ENCODE data around the gene SULT1A3. TPM values are rescaled to one million over a fixed set of nuclear protein-coding genes. Genes with fewer than 3 reads are reported as not detected.

Gene SULT1A3
- total RNA-seq: 3.4 and 4.5 TPM in 2 replicates

GRCh38 chr16:30199049-30199448, at the start of gene SULT1A3:
Gene SULT1A3 (plus strand): TSS chr16:30199255. CDS start chr16:30200729, 1,474 bp downstream.

GRCh38 chr16:30183233-30184095, 15.6 kb upstream of the SULT1A3 start, which contains the start of gene CORO1A:
Gene CORO1A (plus strand): TSS chr16:30183602. CDS start chr16:30185210, 1,608 bp downstream.

GRCh38 chr16:30193615-30194014, 5.4 kb upstream of the SULT1A3 start, which contains the start of the genes BOLA2B and SLX1A:
Gene BOLA2B (minus strand): TSS chr16:30193666. CDS start chr16:30193595, 71 bp downstream.
Gene SLX1A (plus strand): TSS chr16:30193875. CDS start chr16:30194085, 210 bp downstream.

GRCh38 chr16:30248379-30248778, 49.3 kb downstream of the SULT1A3 start, which contains the start of gene NPIPB13:
Gene NPIPB13 (minus strand): TSS chr16:30248479. CDS start chr16:30245573, 2,906 bp downstream.

Other genes with a start within 250 kb of the SULT1A3 start
- 49.6 and 86.6 TPM in 2 replicates for gene TMEM219, start 237.2 kb upstream of the SULT1A3 start, total RNA-seq
- 56.2 and 62.0 TPM in 2 replicates for gene TAOK2, start 225.4 kb upstream of the SULT1A3 start, total RNA-seq
- gene HIRIP3, start 203.6 kb upstream of the SULT1A3 start, total RNA-seq: 9.0 and 15.5 TPM in 2 replicates
- 17.2 and 47.3 TPM in 2 replicates for gene INO80E, start 203.0 kb upstream of the SULT1A3 start, total RNA-seq
- gene DOC2A, start 188.2 kb upstream of the SULT1A3 start, total RNA-seq: 0.22 and 0.62 TPM in 2 replicates
- not detected in 2 replicates for gene C16orf92, start 176.1 kb upstream of the SULT1A3 start, total RNA-seq
- gene TLCD3B, start 168.0 kb upstream of the SULT1A3 start, total RNA-seq: 0.22 TPM in 1 of 2 replicates, not detected in the other
- gene ALDOA, start 133.5 kb upstream of the SULT1A3 start, total RNA-seq: 528 and 721 TPM in 2 replicates
- 226 and 306 TPM in 2 replicates for gene PPP4C, start 123.3 kb upstream of the SULT1A3 start, total RNA-seq
- 0.11 and 0.12 TPM in 2 replicates for gene TBX6, start 107.3 kb upstream of the SULT1A3 start, total RNA-seq
- 4.6 and 5.5 TPM in 2 replicates for gene YPEL3, start 103.0 kb upstream of the SULT1A3 start, total RNA-seq
- 0.55 and 1.1 TPM in 2 replicates for gene GDPD3, start 85.7 kb upstream of the SULT1A3 start, total RNA-seq
- gene MAPK3, start 76.0 kb upstream of the SULT1A3 start, total RNA-seq: 28.6 and 32.9 TPM in 2 replicates
- 2.7 and 2.9 TPM in 2 replicates for gene CORO1A, start 15.7 kb upstream of the SULT1A3 start, total RNA-seq
- 67.1 and 198 TPM in 2 replicates for gene BOLA2B, start 5.6 kb upstream of the SULT1A3 start, total RNA-seq
- gene SLX1A, start 5.4 kb upstream of the SULT1A3 start, total RNA-seq: 19.5 and 27.0 TPM in 2 replicates
- gene NPIPB13, start 49.2 kb downstream of the SULT1A3 start, total RNA-seq: 0.33 and 0.75 TPM in 2 replicates
- 37.9 and 41.6 TPM in 2 replicates for gene CD2BP2, start 156.1 kb downstream of the SULT1A3 start, total RNA-seq
- 34.7 and 40.4 TPM in 2 replicates for gene TBC1D10B, start 171.2 kb downstream of the SULT1A3 start, total RNA-seq
- 0.75 TPM in 1 of 2 replicates, not detected in the other for gene MYL11, start 175.5 kb downstream of the SULT1A3 start, total RNA-seq
- gene SEPTIN1, start 183.3 kb downstream of the SULT1A3 start, total RNA-seq: 0.25 TPM in 1 of 2 replicates, not detected in the other
- gene ZNF48, start 196.2 kb downstream of the SULT1A3 start, total RNA-seq: 6.0 and 8.2 TPM in 2 replicates
- gene ZNF771, start 208.4 kb downstream of the SULT1A3 start, total RNA-seq: 14.2 and 17.1 TPM in 2 replicates
- 12.9 and 25.0 TPM in 2 replicates for gene DCTPP1, start 230.8 kb downstream of the SULT1A3 start, total RNA-seq
- gene SEPHS2, start 246.6 kb downstream of the SULT1A3 start, total RNA-seq: 16.5 and 26.6 TPM in 2 replicates